IPS-18c (cell line): ENCODE measurements around the gene GABRG3.

Source experiments
- H3K4me3 ChIP-seq: 2 replicates; pipeline ENCODE4 v1.7.0; 2013; ENCODE audit warnings: low read depth, mild to moderate bottlenecking, low read length, moderate library complexity; ENCODE audit not compliant: insufficient read depth
- H3K9me3 ChIP-seq: one replicate; pipeline ENCODE4 v1.6.1; 2013; ENCODE audit warnings: mild to moderate bottlenecking, low read length, moderate library complexity; ENCODE audit not compliant: control insufficient read depth, insufficient read depth

GABRG3 gene

GRCh38 chr15:27464941-27465612 is 494.1 kb downstream of the GABRG3 start:
- Histone ChIP-seq H3K9me3 (peaks cover under 1% of the 10 kb centered on the region), H3K4me3 (no peak overlapping the region)

- no peak overlapping the region for H3K4me3 ChIP-seq
- peaks cover 3% of the 10 kb centered on the region for H3K9me3 ChIP-seq
These were observed 495.8 kb downstream of the GABRG3 start for GRCh38 chr15:27466758-27467157.

GRCh38 chr15:27468151-27468591 is 497.2 kb downstream of the GABRG3 start:
- Histone ChIP-seq H3K9me3 (peaks cover 3% of the 10 kb centered on the region), H3K4me3 (no peak overlapping the region)

GRCh38 chr15:27473845-27474244 is 502.9 kb downstream of the GABRG3 start:
- Histone ChIP-seq H3K9me3 (peaks cover 3% of the 10 kb centered on the region), H3K4me3 (no peak overlapping the region)

GRCh38 chr15:27475395-27475794 is 504.4 kb downstream of the GABRG3 start:
- H3K9me3 ChIP-seq: no peaks in the 10 kb centered on the region
- no peak overlapping the region for H3K4me3 ChIP-seq

GRCh38 chr15:27479296-27480140 is 508.5 kb downstream of the GABRG3 start:
- no peak overlapping the region for H3K4me3 ChIP-seq
- H3K9me3 ChIP-seq: no peaks in the 10 kb centered on the region

GRCh38 chr15:27480141-27480530 is 509.2 kb downstream of the GABRG3 start:
- Histone ChIP-seq H3K4me3 (no peak overlapping the region), H3K9me3 (no peaks in the 10 kb centered on the region)

- no peaks in the 10 kb centered on the region for H3K9me3 ChIP-seq
- no peak overlapping the region for H3K4me3 ChIP-seq
These were observed 509.7 kb downstream of the GABRG3 start for GRCh38 chr15:27480642-27481041.

- H3K4me3 ChIP-seq: no peak overlapping the region
- H3K9me3 ChIP-seq: no peaks in the 10 kb centered on the region
These were observed 510.8 kb downstream of the GABRG3 start for GRCh38 chr15:27481768-27482167.

- Histone ChIP-seq H3K4me3 (no peak overlapping the region), H3K9me3 (no peaks in the 10 kb centered on the region)
These were observed 511.3 kb downstream of the GABRG3 start for GRCh38 chr15:27482287-27482686.

- Histone ChIP-seq H3K9me3 (no peaks in the 10 kb centered on the region), H3K4me3 (no peak overlapping the region)
These were observed 512.1 kb downstream of the GABRG3 start for GRCh38 chr15:27483124-27483523.

- no peaks in the 10 kb centered on the region for H3K9me3 ChIP-seq
- no peak overlapping the region for H3K4me3 ChIP-seq
These were observed 514.3 kb downstream of the GABRG3 start for GRCh38 chr15:27485265-27485664.

GRCh38 chr15:27486051-27486450 is 515.1 kb downstream of the GABRG3 start:
- H3K9me3 ChIP-seq: no peaks in the 10 kb centered on the region

GRCh38 chr15:27486683-27487647 is 516.0 kb downstream of the GABRG3 start:
- Histone ChIP-seq H3K4me3 (no peak overlapping the region), H3K9me3 (no peaks in the 10 kb centered on the region)

More at GRCh38 chr15:27486051-27486450, 515.1 kb downstream of the GABRG3 start:
- H3K4me3 ChIP-seq: no peak overlapping the region

- H3K4me3 ChIP-seq: no peak overlapping the region
- no peaks in the 10 kb centered on the region for H3K9me3 ChIP-seq
These were observed 516.9 kb downstream of the GABRG3 start for GRCh38 chr15:27487846-27488245.

GRCh38 chr15:27490867-27491595 is 520.0 kb downstream of the GABRG3 start:
- Histone ChIP-seq H3K9me3 (no peaks in the 10 kb centered on the region), H3K4me3 (no peak overlapping the region)
